GM18861 (cell line): ENCODE measurements around the gene ARFGEF3.

ENCODE experiments used
- ATAC-seq: cut with Tn5 transposase; IDR thresholded peaks from one replicate; pipeline ENCODE4 v1.9.1; 2021; ENCODE audit not compliant: unreplicated experiment

ARFGEF3 gene

GRCh38 chr6:138387577-138388368 lies 226.0 kb downstream of the ARFGEF3 start:
- no peak for ATAC-seq

DNA sequence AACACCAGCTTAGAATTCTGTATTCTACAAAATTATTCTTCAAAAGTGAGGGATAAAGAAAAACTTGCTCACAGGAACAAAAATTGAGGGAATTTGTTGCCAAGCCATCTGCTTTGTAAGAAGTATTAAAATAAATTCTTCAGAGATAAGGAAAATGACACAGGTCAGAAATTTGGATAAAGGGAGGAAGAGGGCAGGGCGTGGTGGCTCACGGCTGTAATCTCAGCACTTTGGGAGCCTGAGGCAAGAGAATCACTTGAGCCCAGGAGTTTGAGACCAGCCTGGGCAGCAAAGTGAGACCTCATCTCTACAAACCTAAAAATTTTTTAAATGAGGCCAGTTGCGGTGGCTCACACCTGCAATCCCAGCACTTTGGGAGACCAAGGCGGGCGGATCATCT lies 227.8 kb downstream of the ARFGEF3 start:
- no peak for ATAC-seq
